HG02763 (cell line): ENCODE data around the gene RCC2.
"Not testable (repeated sequence)": the region's sequence is repeated elsewhere in the genome, so short reads cannot be mapped to it uniquely, and the experiment has no call there.

Experiments used
- ATAC-seq: cut with Tn5 transposase; IDR thresholded peaks from one replicate; pipeline ENCODE4 v1.9.1; 2021; ENCODE audit warnings: mild to moderate bottlenecking, moderate library complexity; ENCODE audit not compliant: unreplicated experiment

RCC2 gene

DNA sequence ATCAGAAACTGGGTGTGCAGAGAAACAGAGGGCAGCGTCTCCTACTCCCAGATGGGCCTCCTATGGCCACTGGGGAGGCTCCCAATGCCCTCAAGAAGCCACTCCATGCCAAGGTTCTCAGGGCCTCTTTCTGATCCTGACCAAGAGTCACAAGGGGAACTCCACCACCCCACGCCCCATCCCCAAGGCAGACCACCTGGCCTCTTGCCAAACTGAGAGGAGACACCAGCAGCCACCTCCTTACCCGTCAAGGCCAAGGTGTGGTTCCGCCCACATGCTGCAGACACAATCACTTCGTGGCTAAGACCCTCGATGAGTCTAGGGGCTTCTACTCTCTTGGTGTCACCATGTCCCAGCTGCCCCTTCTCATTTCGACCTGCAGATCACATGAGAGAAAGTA is 17.0 kb downstream of the RCC2 start:
- ATAC-seq, result no peak

GRCh38 chr1:17420391-17420918 is 19.0 kb downstream of the RCC2 start:
- no peak for ATAC-seq

DNA sequence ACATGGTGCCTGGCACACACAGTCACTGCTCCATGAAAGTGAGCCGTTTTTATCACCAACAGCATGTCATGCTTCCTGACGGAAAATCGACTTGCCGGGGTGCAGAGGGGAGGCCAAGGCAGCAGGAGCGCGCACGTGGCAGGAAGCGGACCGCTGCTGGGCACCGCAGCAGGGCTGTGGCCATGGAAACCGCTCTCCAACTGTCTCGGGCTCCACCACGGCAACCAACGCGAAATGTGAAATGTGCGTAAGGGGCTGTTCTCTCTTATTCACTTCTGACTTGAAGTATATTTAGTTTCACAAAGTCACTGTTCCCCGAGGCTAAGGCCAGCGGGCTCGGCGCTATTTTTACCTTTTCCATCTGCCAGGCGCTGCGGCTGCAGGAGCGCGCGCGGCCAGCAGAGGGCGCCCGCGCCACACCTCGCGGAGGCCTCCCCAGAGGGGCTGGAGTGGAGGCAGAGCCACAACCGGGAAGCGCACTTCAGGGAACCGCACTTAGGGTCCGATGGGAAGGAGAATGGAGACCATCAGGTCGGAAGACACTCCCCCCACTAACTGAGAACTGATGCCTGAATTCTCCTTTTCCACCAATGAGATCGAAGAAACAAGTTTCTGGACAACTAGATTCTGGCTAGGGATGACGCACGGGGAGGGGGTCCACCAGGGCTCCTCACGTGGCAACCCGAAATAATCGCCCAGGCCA is 19.7 kb downstream of the RCC2 start:
- ATAC-seq, result no peak

GRCh38 chr1:17416389-17416788 is 23.1 kb downstream of the RCC2 start:
- ATAC-seq, result no peak

- ATAC-seq, result no peak
Observed at GRCh38 chr1:17414022-17414421, 25.5 kb downstream of the RCC2 start.

GRCh38 chr1:17412093-17412870 is 27.2 kb downstream of the RCC2 start:
- no peak for ATAC-seq

DNA sequence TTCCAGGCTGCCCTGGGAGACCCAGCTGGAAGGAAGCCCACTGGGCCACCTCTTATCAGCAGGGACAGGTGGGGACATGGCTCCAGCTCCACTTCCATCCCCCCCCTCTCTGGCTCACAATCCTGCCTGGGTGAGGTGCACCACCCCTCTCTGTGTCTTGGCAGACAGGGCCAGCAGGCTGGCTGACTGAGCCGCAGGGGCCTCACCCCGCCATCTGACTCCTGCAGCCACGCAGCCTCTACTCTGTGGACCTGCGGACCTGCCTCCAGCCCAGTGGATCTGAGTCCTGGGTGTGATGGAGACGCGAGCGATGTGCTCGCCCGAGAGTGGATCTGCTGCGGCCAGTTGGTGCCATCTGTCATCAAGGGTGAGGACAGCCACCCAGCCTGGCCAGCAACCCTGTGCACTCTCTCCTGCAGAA is 30.1 kb downstream of the RCC2 start:
- ATAC-seq, result no peak

- ATAC-seq, result not testable (repeated sequence)
Observed at GRCh38 chr1:17407786-17408514, 31.5 kb downstream of the RCC2 start.

DNA sequence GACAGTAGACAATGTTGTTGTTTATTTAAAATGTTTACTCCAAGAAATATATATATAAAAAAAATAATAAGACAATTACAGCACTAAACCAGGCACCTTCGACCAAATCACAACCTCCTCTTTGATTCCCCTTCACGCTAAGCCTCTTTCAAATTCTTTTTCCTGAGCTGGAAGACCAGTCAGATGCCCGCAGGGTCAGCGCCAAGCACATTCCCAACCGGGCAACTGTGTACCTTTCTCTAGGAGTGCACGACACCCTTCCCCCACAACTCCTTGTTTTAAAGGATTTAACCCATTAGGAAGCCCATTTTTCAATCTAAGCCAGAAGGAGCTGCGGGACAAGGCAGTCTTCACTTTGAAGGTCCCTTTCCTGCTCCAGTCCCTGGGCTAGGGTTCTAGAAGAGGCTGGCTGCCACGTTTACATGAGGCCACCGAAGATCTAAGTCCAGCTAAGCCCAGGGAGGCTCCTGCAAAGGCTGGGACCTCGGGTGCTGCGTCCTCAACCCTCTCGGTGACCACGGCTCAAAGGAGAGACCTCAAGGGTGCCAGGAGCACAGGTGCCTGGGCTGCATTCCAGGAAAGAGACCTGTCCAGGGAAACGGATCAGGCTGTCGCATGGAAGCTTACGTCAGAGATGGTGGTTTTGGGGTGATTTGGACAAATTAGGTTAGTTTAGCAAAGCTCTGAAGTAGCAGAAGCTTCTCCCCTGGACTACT is 32.6 kb downstream of the RCC2 start:
- ATAC-seq, result not testable (repeated sequence)

DNA sequence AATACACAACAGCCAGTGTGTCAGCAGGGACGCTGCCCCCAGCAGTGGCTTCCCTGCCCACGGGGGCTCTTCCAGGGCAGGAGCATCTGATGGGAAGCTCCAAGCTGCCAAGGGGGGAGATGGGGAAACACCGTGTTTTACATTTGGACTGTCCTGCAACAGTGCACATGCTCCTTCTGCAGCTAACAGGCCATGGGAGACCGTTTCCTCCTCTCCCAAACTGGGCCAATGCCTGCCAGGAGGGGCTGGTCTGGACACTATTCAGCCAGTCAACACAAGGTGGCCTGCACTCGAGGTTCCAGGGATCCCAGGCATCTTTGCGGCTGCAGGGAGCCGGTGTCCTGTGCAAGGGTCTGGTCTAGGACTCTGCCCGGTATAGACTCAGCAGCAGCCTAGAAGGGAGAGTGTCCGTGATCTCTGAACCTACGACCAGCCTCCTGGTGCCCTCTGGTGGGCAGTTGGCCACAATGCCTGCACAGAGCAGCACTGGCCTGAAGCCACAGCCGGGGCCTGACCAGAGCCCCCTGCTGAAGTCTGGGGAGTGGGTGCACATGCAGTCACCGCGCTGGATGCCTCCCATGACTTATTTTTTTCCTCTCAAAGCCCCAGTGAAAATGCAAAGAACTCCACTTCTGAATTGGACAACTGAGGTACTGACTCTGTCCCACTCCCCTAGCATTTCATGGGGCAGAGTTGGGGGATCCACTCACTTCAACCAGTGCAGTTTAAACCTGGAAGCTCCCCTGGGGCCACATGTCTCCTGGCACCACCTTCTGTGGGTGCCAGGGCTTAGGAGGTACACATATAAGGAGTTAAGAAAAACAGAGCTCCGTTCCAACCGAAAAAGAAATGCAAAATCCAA is 33.3 kb downstream of the RCC2 start:
- no peak for ATAC-seq

DNA sequence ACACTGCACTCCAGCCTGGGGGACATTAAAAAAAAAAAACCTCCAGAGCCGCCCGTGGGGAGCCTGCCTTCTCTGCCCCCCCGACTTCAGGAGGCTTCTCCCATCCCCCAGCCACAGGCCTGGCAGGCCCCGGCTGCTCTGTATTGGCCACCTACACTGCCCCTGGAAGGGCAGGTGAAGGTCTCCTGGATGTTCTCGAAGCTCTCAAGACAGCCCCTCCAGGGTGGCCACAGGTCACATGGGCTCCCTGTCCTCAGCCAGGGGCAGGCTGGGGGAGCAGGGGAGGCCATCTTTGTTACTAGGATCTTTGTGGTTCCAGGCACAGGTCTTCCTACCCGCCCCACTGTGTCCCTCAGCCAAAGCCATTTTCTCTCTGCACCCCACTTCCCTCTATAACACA is 34.7 kb downstream of the RCC2 start:
- no peak for ATAC-seq

DNA sequence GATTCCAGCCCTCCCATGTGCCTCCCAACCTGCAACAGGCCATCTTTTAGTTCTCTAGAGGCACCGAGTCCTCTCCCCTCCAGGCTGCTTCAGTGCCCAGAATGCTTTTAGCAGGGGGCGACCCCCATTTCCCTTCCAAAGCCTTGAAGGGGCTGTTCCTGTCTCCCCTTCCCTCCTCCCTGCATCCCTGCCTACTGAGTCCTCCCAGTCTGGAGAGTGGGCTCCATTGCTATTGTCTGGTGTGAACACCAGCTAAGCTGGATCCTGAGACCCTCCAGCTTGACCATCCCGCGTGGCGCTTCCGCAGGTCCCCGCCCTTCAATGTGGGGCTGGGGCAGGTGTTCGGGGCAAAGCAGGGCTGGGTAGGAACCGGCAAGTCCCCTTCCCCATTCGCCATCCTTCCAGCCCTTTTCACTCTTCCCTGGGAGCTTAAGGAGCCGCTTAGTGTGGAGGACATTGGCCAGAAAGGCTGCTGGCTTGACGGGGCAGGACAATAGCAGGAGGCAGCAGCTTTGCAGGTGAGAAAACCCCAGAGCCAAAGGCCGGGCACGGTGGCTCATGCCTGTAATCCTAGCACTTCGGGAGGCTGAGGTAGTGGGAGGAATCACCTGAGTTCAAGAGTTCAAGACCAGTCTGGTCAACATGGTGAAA is 35.3 kb downstream of the RCC2 start:
- no peak for ATAC-seq

DNA sequence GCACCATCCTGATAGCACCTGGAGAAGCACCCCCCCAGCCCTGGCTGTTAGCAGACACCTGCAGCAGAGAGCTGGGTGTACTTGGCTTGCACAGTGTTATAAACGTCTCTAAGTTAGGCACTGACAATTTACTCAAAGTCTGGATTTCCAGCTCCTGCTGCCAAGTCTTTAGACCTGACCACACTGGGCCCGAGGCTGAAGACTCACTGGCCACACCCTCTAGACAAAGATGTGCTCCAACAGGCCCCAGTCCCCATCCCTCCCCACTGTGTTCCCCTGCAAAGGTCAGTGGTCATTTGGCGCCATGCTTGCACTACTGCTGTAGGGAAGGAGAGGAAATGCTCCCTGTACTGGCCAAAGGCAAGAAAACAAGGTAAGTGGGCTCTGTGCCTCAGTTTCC is 36.4 kb downstream of the RCC2 start:
- no peak for ATAC-seq

GRCh38 chr1:17401841-17402240 is 37.6 kb downstream of the RCC2 start:
- no peak for ATAC-seq

- ATAC-seq, result no peak
Observed at GRCh38 chr1:17400725-17401341, 38.6 kb downstream of the RCC2 start.

- ATAC-seq, result no peak
Observed at GRCh38 chr1:17397910-17398695, 41.4 kb downstream of the RCC2 start.

- ATAC-seq, result no peak
Observed at GRCh38 chr1:17393230-17393629, 46.2 kb downstream of the RCC2 start.

DNA sequence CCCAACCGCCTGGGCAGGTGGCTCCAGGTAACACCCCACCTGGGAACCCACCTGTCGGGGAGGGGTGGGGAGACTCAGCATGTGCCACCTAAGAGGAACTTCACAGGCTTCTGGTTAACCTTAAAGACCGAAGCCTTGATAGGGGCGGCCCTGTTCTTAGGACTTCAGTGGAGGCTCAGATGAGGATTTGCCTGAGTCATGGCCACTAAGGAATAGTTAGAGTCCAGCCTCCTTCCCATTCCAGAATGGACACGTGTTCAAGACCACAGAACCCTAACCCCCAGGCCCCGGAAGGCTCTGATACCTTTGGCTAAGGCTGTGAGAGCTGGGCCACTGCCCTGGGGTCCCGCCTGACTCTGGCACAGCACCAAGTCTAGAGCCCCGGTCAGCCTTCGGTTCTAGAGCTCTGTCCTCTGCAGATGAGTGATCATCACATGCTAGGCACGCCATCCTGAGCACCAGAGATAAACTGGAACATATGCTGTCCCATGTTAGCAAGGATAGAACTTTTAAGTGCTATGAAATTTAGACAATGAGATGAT is 47.2 kb downstream of the RCC2 start:
- no peak for ATAC-seq
